Upper lobe of left lung (tissue), 4 donors: ENCODE measurements around the gene RASA3.

ENCODE experiments used
- EP300 ChIP-seq, 4 donors: sonication (generic); formaldehyde crosslinking; IDR thresholded peaks; one replicate each; pipeline ENCODE4 v1.5.1; 2017; ENCODE audit warnings: antibody characterized with exemption in 4 of 4, control low read depth in 2 of 4
- POLR2A ChIP-seq, 4 donors: fragments of 450-650 bp; IDR thresholded peaks; one replicate each; pipeline ENCODE4 v1.5.1; 2016 to 2017; ENCODE audit warnings: antibody characterized with exemption in 4 of 4, mild to moderate bottlenecking in 2 of 4
- POLR2AphosphoS5 ChIP-seq, 2 donors: sonication (generic); formaldehyde crosslinking; IDR thresholded peaks; one replicate each; pipeline ENCODE4 v1.5.1; 2017; ENCODE audit warnings: antibody characterized with exemption in 2 of 2
- TF ChIP-seq, protein P1 (sequence below), 6 experiments: fragments of 450-650 bp in 4 of 6; fragments of 200-600 bp in 2 of 6; sonication (generic) in 2 of 6; IDR thresholded peaks; one replicate each; pipeline ENCODE4 v1.5.1; 2016 to 2019; ENCODE audit warnings: antibody characterized with exemption in 6 of 6

- TF ChIP-seq, protein P1, sequence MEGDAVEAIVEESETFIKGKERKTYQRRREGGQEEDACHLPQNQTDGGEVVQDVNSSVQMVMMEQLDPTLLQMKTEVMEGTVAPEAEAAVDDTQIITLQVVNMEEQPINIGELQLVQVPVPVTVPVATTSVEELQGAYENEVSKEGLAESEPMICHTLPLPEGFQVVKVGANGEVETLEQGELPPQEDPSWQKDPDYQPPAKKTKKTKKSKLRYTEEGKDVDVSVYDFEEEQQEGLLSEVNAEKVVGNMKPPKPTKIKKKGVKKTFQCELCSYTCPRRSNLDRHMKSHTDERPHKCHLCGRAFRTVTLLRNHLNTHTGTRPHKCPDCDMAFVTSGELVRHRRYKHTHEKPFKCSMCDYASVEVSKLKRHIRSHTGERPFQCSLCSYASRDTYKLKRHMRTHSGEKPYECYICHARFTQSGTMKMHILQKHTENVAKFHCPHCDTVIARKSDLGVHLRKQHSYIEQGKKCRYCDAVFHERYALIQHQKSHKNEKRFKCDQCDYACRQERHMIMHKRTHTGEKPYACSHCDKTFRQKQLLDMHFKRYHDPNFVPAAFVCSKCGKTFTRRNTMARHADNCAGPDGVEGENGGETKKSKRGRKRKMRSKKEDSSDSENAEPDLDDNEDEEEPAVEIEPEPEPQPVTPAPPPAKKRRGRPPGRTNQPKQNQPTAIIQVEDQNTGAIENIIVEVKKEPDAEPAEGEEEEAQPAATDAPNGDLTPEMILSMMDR (IDR thresholded peaks at IDR 0.05) = no peak
- TF ChIP-seq EP300 (IDR thresholded peaks at IDR 0.05) (no peak), POLR2A (IDR thresholded peaks at IDR 0.05) (no peak), POLR2AphosphoS5 (IDR thresholded peaks at IDR 0.05) (no peak)
These were observed 164.5 kb downstream of the RASA3 start for GRCh38 chr13:113967729-113968462.
